GM10266 (cell line): ENCODE results near the gene DNAJB13.
A peak's percentile ranks its signal among the peaks of the same experiment; 100 is the strongest.
"Not testable (repeated sequence)": the region's sequence is repeated elsewhere in the genome, so short reads cannot be mapped to it uniquely, and the experiment has no call there.

Experiments
- DNase-seq: peaks from one replicate; pipeline ENCODE4 v3.0.0; 2012; ENCODE audit errors: extremely low spot score
- TF ChIP-seq, protein P1 (sequence below): IDR thresholded peaks from 2 replicates; pipeline ENCODE4 v1.5.1; 2012; ENCODE audit warnings: mild to moderate bottlenecking, low read depth; ENCODE audit not compliant: control insufficient read depth, insufficient read depth; ENCODE audit errors: missing control alignments

Gene DNAJB13

DNA sequence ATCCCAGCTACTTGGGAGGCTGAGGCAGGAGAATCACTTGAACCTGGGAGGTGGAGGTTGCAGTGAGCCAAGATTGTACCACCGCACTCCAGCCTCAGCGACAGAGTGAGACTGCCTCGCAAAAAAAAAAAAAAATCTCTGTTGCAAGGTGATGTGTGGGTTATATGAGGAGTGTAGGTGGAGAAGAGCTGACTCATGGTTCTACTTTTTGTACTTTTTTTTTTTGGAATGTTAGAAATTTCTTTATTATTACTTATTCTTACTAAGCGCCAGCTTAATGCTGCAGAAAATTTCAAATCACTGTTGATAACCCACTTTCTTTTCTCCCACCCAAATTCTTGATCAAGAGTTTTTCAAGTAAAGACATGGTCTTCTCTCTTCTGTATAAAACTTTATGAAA, 29.6 kb upstream of the DNAJB13 start:
- no peak for DNase-seq
- TF ChIP-seq, protein P1, sequence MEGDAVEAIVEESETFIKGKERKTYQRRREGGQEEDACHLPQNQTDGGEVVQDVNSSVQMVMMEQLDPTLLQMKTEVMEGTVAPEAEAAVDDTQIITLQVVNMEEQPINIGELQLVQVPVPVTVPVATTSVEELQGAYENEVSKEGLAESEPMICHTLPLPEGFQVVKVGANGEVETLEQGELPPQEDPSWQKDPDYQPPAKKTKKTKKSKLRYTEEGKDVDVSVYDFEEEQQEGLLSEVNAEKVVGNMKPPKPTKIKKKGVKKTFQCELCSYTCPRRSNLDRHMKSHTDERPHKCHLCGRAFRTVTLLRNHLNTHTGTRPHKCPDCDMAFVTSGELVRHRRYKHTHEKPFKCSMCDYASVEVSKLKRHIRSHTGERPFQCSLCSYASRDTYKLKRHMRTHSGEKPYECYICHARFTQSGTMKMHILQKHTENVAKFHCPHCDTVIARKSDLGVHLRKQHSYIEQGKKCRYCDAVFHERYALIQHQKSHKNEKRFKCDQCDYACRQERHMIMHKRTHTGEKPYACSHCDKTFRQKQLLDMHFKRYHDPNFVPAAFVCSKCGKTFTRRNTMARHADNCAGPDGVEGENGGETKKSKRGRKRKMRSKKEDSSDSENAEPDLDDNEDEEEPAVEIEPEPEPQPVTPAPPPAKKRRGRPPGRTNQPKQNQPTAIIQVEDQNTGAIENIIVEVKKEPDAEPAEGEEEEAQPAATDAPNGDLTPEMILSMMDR: no peak

DNA sequence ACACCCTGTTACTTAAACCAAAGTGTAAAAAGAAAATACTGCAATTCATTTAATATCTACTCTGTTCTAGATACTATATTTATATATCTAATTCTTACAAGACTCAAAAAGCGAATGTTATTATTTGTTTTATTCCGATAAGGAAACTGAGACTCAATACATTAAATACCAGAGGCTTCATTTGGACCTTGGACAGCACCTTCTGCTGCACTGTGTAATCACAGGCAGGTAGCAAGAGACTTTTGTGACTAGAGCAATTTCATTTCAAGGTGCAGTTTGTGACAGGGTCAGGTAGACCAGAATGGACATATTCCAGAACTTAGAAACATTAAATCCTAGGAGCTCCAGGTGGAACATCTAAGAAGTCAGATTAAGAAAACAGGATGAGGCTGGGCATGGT, 21.4 kb upstream of the DNAJB13 start:
- TF ChIP-seq, protein P1: no peak
- no peak for DNase-seq

DNA sequence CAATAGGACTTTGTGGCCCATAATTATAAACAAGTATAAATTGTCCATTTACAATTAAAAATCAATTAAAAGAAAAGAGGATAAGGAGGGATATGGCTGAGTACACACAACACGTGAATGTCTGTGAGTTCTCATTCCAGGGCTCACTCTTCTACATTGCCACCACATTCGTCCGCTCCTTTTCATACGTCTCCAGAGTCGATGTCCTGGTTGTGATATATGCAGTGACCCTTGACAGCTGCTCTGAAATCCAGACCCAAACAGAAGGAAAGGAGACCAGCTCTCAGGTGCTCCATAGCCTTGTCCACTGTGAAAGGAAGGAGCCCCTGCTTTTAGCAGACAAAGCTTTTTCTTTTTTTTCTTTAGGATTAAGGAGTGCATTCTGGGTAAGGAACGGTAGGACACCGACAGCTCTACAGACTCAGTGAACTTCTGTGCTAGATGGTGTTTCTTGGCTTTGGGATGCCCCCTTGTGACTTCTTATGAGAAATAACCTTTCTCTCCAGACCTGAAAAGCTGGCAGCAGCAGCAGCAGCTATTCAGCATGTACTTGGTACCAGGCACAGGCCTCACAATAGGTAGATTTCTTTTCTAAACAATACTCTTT, 19.7 kb upstream of the DNAJB13 start:
- peak; percentile 39 for DNase-seq
- TF ChIP-seq, protein P1: peak; percentile 42

DNA sequence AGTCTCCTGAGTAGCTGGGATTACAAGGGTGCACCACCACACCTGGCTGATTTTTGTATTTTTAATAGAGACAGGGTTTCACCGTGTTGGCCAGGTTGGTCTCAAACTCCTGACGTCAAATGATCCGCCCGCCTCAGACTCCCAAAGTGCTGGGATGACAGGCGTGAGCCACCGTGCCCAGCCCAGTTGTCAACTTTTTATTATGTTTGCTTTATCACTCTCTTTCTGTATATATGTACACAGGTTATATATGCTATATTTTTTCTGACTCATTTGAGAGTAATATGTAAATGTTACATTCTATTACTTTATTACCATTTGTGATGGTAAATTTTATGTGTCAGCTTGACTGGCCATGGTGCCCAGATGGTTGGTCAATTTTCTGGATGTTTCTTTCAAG, 18.9 kb upstream of the DNAJB13 start:
- TF ChIP-seq, protein P1: no peak
- no peak for DNase-seq

DNA sequence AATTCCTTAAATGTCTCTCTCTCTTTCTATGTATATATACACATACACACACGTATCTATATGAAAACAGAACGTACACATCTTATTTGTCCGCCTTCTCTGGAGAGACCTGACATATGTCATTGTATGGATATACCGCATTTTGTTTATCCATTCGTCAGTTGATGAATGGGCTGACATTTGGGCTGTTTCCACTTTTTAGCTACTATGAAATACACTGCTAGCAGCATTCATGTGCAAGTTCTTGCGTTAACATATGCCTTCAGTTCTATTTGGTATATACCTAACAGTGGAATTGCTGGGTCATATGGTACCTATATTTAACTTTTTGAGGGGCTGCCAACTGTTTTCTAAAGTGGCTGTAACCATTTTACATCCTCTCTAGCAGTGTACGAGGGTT, 18.0 kb upstream of the DNAJB13 start:
- TF ChIP-seq, protein P1: no peak
- DNase-seq: no peak

DNA sequence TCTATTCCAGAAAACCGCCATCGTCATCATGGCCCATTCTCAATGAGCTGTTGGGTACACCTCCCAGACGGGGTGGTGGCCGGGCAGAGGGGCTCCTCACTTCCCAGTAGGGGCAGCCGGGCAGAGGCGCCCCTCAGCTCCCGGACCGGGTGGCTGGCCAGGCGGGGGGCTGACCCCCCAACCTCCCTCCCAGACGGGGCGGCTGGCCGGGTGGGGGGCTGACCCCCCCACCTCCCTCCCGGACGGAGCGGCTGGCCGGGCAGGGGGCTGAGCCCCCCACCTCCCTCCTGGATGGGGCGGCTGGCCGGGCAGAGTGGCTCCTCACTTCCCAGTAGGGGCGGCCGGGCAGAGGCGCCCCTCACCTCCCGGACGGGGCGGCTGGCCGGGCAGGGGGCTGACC, 14.8 kb upstream of the DNAJB13 start:
- DNase-seq: not testable (repeated sequence)

DNA sequence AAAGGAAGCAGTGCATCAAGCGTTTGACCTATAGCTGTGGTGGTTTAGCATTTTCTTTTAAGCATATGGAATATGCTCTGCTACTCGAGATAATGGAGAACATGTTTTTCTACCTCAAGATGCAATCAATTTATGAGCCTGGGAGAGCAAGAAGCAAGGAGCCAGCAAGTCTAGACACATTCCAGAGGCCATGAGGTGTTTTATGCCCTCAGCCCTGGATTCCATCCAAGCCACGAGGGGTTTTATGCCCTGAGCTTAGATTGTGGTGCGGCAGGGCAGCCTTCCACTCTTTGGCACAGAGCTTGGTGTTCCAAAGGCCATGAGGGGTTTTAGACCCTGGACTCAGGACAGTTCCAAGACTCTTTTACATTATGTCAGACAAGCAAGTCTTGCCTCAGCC, 11.7 kb upstream of the DNAJB13 start:
- TF ChIP-seq, protein P1: no peak
- no peak for DNase-seq
